GM18861 (cell line): ENCODE data around the gene CAAP1.
"Not testable (repeated sequence)": the region's sequence is repeated elsewhere in the genome, so short reads cannot be mapped to it uniquely, and the experiment has no call there.

Source experiments
- ATAC-seq: cut with Tn5 transposase; IDR thresholded peaks from one replicate; pipeline ENCODE4 v1.9.1; 2021; ENCODE audit not compliant: unreplicated experiment

CAAP1 gene

GRCh38 chr9:26850995-26851394 is 41.6 kb downstream of the CAAP1 start:
- no peak for ATAC-seq

- ATAC-seq: no peak
Measured at GRCh38 chr9:26833792-26834191, 58.8 kb downstream of the CAAP1 start.

DNA sequence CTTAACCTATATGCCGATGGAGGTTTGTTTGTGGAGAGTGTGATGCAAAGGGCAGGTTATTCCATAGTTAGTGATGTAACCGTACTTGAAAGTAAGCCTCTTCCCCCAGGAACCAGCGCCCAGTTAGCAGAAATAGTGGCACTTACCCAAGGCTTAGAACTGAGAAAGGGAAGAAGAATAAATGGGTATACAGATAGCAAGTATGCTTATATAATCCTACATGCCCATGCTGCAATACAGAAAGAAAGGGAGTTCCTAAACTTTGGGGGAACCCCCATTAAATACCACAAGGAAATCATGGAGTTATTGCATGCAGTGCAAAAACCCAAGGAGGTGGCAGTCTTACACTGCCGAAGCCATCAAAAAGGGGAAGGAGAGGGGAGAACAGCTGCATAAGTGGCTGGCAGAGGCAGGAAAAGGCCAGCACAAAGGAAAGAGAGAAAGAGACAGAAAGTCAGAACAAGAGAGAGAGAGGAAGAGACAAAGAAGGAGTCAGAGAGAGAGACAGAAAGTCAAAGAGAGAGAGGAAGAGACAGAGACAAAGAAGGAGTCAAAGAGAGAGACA is 64.1 kb downstream of the CAAP1 start:
- ATAC-seq: not testable (repeated sequence)

GRCh38 chr9:26814799-26815198 is 77.8 kb downstream of the CAAP1 start:
- ATAC-seq: no peak

- peak; percentile 39 for ATAC-seq
Measured at GRCh38 chr9:26813247-26813646, 79.4 kb downstream of the CAAP1 start.

- ATAC-seq: no peak
Measured at GRCh38 chr9:26812217-26812616, 80.4 kb downstream of the CAAP1 start.

GRCh38 chr9:26811106-26811505 is 81.5 kb downstream of the CAAP1 start:
- ATAC-seq: no peak

- ATAC-seq: no peak
Measured at GRCh38 chr9:26809795-26810194, 82.8 kb downstream of the CAAP1 start.

GRCh38 chr9:26807161-26807560 is 85.4 kb downstream of the CAAP1 start:
- ATAC-seq: no peak

GRCh38 chr9:26802921-26803320 is 89.7 kb downstream of the CAAP1 start:
- ATAC-seq: peak; percentile 70

DNA sequence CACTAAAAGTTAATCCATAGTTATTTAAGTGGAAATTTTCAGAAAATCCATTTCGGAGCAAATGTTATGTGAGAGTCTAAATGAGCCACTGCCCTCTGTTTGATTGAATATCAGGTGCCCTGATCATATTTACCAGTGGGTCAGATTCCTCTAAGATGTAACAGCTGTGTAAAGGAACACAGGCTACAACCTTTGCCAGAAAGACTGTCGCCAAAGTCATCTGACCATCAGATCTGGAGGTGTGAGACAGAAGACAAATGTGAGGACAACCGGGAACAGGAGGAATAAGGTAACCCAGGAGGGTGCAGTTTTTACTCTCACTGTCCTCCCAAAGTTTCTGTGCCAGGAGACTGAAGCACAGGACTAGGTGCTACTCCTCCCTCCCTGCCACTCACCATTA is 90.8 kb downstream of the CAAP1 start:
- no peak for ATAC-seq

GRCh38 chr9:26800322-26800721 is 92.3 kb downstream of the CAAP1 start:
- no peak for ATAC-seq

DNA sequence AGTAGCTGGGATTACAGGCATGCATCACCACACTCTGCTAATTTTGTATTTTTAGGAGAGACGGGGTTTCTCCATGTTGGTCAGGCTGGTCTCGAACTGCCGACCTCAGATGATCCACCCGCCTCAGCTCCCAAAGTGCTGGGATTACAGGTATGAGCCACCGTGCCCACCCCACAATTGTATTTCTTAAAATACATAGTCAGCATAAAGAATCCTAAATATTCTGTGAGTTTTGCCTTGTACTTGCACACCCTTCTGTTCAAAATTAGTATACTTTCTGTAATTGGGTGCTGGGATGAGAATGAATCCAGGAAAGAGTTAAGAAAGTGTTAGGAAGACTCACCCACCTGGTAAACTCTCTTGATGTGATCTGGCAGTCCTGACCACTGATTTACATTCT is 101.3 kb downstream of the CAAP1 start:
- no peak for ATAC-seq
